HG03064 (cell line): ENCODE measurements around the gene SMIM7.

Experiments
- ATAC-seq: cut with Tn5 transposase; IDR thresholded peaks from one replicate; pipeline ENCODE4 v1.9.1; 2021; ENCODE audit warnings: low read depth; ENCODE audit not compliant: unreplicated experiment

Gene SMIM7

DNA sequence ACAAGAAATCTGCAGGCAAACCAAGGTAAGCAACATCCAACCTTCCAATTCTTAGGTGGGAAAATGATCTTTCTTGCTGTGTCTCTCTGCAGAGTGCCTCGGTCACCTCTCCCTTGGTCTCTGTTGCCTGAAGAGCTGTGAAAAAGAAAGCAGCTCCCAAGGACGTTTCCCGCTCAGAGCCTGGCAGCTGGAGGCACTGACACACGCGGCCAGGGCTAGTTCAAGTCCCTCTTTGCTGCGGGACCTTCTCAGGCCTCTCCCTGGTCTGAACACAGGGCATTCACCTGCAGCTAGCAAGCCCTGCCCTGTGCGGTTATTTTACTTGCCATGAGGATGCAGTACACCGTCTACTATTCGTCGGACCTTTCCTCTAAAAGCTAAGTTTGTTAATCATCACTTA lies 35.7 kb downstream of the SMIM7 start:
- no peak for ATAC-seq

DNA sequence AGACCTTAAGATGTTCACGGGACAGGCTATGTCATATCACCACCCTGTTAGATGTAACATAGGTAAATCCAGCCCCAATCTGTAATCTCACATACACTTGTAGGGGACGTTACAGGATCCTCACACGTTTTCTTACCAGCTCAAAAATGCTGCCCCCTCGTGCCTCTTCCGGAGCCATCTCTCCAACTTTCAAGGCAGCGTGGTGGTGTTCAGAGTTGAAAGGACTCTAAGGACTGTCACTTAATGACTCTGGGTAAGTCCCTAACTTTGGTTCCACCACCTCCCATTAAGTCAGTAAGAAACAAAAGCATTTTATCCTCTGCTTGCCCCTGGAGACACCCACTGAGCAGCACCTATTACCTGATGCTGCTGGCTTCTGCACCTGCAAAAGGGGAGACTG lies 36.4 kb downstream of the SMIM7 start:
- no peak for ATAC-seq

DNA sequence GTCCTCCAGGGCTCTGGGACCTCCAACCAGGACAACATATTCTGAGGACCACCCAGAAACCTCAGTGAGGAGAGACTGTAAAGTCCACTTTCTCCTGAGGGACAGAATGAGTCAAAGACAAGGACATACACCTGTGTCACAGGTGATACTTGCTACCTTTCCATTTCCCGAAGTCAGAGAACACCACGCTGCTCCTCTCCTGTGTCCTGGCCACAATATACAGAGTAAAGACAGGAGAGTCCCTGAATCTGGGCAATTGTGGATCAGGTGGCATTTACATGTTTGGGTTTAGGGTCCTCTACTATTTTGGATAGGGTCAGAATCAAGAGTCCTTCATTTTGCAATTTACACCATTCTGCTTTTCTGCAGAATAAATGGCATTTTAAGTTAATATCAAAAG lies 36.9 kb downstream of the SMIM7 start:
- ATAC-seq: no peak

DNA sequence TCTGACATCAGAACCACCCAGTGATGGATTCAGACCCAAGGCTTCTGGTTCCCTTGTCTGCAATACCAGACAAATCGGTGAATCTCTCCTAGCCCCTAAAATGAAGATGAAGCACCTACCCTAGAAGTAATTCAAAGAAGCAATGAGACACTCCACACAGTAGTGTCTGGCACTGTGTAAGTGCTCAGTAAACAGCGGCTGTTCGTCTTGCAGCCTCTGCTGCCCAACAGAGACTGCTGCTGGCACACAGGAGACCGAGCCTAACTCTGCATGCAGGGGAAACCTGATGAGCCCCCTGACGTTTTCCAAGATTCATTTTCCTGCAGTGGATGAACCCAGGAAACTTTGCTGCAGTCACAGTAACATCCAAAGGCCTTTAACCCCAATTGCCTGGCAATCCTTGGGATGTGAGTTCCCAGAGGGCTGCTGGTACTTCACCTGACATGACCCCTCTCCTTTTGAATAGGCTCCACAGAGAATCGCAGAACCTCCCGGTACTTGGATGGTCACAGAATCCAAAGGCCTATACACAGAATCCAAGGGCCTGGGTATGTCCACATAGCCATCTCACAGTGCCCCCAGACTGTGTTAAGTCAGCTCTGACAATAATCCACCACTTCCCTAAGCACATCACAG lies 38.7 kb downstream of the SMIM7 start:
- ATAC-seq: no peak

DNA sequence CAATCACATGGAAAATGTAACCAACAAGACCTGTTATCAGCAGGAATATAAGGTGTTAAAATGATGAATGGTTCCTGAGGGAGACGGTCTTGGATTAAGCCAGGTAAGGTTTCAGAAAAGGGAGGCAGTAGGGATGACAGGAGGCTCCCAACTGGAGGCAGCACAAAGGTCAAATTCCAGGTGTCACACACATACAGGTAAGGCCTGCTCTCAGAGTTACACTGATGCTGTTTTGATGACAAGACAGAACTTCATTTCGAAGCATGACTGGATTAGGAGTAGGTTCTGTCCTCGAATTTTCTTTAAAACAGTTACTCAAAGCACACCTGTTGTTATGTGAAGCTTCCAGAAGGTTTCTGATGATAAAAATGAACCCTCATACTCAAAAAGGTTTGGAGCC lies 39.4 kb downstream of the SMIM7 start:
- ATAC-seq: no peak

DNA sequence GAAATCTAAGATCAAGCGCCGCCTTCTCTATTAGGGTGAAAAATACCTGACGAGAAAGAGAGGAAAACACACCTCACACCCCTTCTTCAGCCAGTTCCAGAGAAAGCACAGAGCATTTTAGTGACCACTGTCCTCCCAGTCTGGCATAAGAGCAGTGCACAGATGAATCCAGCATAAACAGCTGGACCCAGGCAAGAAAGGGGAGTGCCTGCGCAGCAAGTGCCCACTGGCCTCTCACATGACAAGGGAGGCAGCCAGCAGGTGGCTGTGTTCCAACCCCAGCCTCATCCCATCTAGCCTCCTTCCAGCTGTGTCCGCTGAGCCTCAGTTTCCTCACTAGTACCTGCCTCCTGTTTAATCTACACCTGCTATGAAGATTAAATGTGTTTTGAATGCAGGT lies 39.9 kb downstream of the SMIM7 start:
- ATAC-seq: no peak

DNA sequence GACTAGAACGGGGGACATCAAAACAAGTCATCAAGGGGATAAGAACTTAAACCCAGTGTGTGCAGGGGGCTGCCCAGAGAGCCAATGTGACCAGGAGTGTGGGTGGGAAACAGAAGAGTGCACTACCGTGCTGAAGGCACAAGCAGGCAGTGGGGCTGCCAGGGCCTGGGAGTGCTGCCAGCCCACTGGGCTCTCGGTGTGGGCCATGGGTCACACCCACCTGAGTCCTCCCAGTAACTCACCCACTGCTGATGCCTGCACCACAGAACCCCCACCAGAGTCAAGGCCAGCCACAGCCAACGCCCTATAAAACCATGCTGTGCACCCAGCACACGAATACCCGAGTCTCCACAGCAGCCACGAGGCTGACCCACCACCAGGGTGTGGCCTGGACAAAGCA lies 40.5 kb downstream of the SMIM7 start:
- ATAC-seq: no peak

DNA sequence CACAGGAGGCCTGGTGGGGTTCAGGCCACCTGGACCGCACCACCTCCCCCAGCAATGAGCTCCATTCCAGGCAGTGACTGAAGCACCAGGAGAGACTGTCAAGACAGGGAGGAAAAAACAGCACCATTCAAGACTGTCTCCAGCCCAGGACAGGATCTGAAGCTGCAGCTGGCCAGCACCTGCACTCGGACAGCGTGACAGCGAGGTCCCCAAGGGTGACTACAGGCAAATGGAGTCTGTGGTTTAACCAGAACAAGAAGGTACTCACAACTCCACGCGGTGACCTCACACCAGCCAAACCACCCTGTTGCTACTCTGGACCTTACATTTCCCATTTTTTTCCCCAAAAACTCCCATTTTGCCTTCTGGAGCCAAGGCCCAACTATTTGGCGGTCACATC lies 41.7 kb downstream of the SMIM7 start:
- ATAC-seq: no peak

DNA sequence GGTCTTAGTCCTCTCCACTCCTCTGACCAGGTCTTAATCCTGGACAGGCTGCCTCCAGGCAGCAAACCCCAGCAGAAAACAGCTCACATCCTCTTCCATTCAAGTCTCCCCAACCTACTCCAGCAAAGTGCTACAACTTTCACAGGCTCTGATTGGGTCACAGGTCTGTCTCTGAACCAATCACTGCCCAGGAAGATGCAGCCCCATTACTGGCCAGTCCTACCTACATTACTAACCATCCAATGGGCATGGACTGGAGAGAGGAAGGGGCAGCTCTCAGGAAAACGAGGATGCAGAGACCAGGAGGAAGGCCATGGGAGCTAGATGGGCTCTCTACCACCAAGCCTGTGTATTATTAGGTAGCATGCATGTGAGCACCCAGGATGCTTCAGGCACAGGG lies 44.1 kb downstream of the SMIM7 start:
- no peak for ATAC-seq

DNA sequence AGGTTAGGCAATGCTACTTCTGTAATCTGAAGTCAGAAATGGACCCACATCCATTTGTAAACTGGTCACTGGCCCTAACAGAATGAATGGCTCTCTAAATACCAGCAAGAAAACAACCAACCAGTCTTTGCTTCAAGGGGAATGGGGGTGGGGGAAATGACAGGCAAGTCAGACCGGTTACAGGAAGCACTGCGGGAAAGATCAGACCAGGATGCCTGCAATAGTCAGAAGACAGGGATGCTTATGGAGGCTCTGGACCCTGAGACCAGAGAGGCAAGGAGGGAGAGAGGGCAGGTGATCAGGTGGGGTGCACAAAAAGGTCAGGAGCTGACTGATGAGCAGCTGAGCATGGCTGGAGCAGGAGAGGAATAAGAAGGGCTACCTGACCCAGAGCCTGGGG lies 45.0 kb downstream of the SMIM7 start:
- no peak for ATAC-seq

DNA sequence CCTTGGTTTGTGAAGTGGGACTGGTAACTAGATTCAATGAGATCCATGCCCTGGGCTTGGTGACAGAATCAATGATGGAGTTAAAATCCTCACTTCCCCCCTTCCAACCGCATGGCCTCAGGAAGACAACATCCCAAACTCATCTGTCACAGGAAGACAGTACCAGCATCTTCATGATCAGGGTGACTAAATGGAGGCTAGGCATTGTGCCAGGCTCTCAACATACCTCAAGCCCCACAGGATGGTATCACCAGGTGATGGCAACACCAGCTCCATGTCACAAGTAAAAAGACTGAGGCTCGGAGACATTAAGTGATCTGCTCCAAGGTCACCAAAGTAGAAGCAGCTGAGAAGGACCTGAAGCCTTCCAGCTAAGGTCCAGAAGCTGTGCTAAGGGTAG lies 46.1 kb downstream of the SMIM7 start:
- no peak for ATAC-seq

DNA sequence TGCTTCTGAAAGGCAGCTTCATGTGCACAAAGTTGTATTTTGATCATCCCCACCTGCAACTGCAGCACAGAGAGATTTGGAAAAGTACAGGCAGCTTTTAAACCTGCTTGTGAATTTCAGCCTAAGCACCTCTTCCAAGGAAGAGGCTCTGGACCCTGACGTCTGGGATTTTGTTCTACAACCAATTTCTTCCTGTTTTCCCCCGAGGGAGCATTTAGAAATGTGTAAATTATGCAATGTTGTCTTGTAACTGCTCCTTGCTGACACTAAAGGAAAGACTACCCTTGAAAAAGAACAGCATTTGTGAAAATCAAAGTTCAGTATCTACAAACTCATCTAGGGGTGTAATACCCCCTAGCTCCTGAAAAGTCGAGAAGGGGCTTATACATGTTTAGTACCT lies 47.3 kb downstream of the SMIM7 start:
- ATAC-seq: no peak

DNA sequence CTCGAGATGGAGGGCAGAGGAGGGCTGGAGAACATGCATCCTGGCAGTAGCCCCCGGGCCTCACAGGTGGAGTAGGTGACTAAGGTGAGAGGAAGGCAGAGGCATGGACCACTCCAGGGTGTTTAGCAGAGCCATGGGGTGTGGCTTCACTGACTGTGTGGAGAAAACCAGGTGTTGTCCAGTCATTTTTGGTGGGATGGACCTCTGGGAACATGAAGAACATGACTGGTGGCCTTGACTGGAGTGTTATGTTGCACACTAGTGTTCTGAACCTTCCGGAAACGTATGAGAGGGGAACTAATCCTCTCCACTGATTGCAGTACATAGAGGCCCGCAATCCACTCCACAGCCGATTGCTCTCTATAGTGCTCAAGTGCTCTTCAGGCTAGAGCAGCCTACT lies 48.8 kb downstream of the SMIM7 start:
- no peak for ATAC-seq

DNA sequence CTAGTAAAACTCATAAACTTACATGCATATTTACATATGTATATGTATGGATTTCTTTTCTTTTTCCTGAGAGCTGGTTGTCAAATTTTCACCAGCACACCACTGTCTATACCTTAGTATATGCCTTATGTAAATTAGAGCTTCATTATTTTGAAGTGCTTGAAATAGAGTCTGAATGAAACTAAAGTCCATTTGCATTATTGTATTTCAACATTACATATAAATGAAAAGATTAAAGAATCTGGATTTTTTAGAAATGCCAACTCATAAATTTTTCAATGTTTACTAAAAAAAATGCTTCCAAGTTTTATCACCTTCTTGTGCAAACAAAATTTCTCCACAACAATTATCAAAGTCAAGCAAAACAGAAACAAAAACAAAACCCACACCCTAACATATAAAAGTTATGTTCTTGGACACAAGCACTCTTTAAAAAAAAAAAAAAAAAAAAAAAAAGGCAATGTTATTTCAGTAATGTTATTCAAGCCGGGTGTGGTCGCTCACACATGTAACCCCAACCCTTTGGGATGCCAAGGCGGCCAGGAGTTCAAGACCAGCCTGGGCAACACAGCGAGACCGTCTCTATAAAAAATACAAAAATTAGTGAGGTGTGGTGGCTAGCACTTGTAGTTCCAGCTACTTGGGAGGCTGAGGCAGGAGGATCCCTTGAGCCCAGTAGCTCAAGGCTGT lies 50.3 kb downstream of the SMIM7 start:
- ATAC-seq: no peak

DNA sequence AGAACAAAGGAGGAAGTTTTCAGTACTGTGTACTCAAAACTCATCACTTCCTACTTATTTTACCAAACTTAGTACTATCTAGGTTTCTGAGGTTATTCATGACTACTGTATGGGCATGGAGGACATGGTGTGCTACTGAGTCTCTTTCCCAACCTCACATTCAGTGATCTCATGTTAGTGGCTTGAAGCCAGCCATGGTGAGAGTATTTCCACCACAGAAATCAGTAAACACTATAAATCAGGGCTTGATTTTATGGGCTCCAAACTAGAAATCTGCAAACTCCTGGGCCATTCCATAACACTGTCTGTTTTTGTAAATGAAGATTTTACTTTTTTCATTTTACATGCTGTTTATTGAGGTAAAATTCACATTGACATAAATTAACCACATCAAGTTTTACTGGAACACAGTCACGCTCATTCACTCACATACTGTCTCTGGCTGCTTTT lies 51.6 kb downstream of the SMIM7 start:
- ATAC-seq: no peak

DNA sequence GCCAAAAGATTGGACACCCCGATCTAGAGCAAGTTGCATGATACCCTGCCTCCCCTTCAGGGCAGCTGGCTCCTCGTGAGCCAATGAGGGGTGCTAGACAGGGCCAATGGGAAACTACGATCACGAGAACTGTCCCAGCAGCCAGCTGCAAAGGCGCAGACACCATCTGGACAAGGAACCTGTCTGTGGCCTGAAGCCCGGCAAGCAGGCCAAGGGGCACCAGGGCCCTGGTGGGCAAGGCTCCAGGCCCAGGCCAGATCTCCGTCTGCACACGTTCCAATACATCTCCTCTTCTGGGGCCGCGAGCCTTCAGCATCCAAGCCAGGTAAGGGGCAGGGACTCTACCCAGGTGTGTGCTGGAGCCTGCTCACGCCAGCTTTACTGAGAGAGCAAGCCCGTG lies 52.1 kb downstream of the SMIM7 start:
- no peak for ATAC-seq

DNA sequence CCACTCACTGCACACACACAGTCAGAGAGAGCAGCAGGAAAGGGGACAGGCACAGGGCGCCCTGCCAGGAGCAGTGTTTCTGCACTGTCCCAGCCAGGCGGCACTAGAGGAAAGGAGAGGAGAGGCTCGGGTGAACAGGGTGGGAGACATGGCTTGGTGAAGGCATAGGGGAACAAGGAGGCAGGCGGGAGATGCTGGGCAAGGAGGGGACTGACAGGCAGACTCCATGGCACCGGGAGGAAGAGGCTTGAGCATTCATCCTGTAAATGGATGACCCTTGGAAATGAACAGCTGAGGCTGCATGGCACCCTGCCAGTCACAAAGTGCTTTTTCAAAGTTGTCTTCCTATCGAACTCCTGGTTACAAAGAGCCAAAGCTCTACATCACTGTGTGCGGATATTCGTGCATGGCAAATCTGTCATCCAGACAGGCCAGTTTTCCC lies 54.4 kb downstream of the SMIM7 start:
- no peak for ATAC-seq

DNA sequence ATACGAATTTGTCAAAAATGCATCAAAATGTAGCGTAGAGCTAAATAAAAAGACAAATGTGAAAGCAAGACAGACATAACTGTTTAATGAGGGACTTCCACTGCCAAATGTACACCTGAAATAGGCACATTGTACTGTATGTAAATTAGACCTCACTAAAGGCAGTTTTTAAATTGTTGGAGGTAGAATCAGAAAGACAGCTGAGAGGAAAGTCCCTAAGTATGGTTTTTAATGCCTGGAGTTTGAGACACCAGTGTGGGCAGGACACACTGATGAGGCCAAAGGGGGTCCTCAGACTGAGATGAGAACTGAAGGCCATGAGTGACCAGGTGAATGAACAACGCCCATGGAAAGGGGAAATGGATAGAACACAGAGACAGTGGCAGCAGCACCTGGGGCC lies 54.8 kb downstream of the SMIM7 start:
- no peak for ATAC-seq

DNA sequence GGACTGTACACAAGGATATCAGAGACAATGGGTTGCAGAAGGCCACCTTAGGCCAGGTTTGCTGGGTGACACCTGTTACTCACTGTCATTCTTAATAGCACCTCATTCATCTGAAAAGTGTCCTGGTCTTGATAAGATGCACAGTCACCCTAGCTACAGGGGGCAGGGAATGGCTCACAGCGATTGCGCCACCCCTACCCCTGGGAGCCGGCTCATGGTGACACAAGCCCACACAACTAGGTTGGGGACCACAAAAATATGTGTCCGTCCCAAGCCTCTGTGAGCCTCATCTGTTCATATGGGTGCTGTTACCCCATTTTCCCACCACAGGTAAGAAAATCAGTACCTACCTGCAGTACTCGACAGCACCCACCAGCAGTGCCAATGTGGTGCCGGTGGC lies 55.3 kb downstream of the SMIM7 start:
- no peak for ATAC-seq

DNA sequence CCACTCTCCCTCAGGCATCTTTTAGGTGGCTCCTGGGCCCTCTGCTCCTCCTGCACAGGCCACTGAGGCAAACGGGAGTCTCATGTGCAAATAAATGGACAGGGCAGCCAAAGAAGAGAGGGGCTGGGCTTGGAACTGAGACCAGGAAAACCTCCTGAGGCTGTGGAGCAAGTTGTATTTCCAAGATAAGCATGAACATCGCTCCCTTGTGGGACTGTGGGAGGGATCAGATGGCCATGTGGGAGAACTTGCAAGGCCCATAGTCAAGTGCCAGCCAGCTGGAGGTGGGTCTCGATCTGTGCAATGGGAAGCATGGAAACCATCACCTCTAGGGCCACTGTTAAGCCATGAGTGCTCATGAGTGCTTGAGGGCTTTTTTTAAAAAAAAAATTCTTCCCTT lies 56.9 kb downstream of the SMIM7 start:
- ATAC-seq: no peak

DNA sequence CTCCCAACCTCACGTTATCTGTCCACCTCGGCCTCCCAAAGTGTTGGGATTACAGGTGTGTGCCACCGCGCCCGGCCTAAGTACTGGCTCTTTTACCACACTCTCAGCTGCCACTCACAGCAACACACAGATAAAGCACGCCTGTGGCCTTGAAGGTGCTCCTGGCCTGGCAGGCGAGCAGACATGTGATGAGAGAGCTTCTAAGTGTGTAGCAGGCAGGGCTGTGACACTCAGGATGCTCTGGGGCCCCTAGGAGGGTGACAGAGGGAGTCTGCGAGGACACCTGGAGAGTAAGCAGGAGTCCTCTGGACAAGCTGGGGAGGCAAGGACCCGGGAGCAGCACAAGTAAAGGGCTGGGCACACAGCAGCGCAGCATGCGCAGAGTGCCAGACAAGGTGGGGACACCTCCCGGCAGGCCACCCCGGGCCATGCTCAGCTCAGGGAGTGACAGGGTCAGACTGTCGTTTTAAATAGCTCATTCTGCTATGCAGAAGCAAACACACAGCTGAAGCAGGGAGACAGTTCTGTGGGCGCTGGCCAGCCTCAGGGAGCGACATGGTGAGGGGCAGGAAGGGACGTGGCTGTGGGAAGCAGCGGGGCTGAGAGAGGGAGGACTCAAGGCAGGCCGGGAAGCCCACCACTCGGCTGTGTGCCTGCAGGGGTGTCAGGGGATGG lies 58.4 kb downstream of the SMIM7 start:
- no peak for ATAC-seq

DNA sequence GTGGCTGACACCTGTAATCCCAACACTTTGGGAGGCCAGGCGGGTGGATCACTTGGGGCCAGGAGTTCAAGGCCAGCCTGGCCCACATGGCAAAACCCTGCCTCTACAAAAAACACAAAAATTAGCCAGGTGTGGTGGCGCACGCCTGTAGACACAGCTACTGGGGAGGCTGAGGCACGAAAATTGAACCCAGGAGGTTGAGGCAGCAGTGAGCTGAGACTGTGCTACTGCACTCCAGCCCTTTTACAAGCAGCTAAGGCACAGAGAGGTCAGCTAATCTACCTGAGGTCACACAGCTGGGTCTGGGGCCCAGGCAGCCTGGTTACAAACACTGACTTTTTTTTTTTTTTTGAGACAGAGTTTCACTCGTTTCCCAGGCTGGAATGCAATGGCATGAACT lies 59.1 kb downstream of the SMIM7 start:
- no peak for ATAC-seq
